Heart left ventricle (tissue), 16 donors: Measurements from ENCODE around the gene SH3BP1. TPM values are rescaled to one million over a fixed set of nuclear protein-coding genes. Genes with fewer than 3 reads are reported as not detected.

Source experiments
- ATAC-seq, 4 donors: fragments of 200-7000 bp; cut with Tn5 transposase; one replicate each; pipeline ENCODE4 v1.9.1; 2020 to 2022; ENCODE audit warnings: moderate library complexity in 4 of 4, mild to moderate bottlenecking in 3 of 4, moderate number of reproducible peaks in 1 of 4
- DNase-seq, 5 donors: peaks; one replicate each; pipeline ENCODE4 v3.0.0-alpha.2; 2020
- H3K27ac ChIP-seq, 12 donors: fragments of 200-600 bp; sonication (generic) in 4 of 12; one replicate each; pipeline versions ENCODE4 v1.5.0 to v1.8.0; 2016 to 2022; ENCODE audit warnings: mild to moderate bottlenecking in 2 of 12
- H3K27me3 ChIP-seq, 9 donors: fragments of 200-600 bp; sonication (generic) in 2 of 9; one replicate each; pipeline versions ENCODE4 v1.5.1 to v1.8.0; 2016 to 2022; ENCODE audit warnings: mild to moderate bottlenecking in 3 of 9
- H3K36me3 ChIP-seq, 9 donors: fragments of 200-600 bp; sonication (generic) in 2 of 9; one replicate each; pipeline versions ENCODE4 v1.5.0 to v1.8.0; 2018 to 2022; ENCODE audit warnings: mild to moderate bottlenecking in 2 of 9
- H3K4me1 ChIP-seq, 12 donors: fragments of 200-600 bp; sonication (generic) in 4 of 12; one replicate each; pipeline versions ENCODE4 v1.5.0 to v1.8.0; 2016 to 2022; ENCODE audit warnings: mild to moderate bottlenecking in 3 of 12
- H3K4me3 ChIP-seq, 12 donors: fragments of 200-600 bp; sonication (generic) in 4 of 12; one replicate each; pipeline versions ENCODE4 v1.5.0 to v1.8.0; 2017 to 2022; ENCODE audit warnings: mild to moderate bottlenecking in 9 of 12, moderate library complexity in 4 of 12
- H3K9me3 ChIP-seq, 12 donors: fragments of 200-600 bp; sonication (generic) in 4 of 12; one replicate each; pipeline versions ENCODE4 v1.5.0 to v1.8.0; 2016 to 2022; ENCODE audit warnings: mild to moderate bottlenecking in 1 of 12
- POLR2A ChIP-seq, 2 donors: fragments of 450-650 bp; IDR thresholded peaks; one replicate each; pipeline ENCODE4 v1.6.1; 2017; ENCODE audit warnings: antibody characterized with exemption in 2 of 2, mild to moderate bottlenecking in 2 of 2, moderate library complexity in 2 of 2
- WGBS, 4 donors: extraction: QIAGEN DNeasy Blood & Tissue Kit in 2 of 4; methylation state at CpG; one replicate each; pipeline versions ENCODE4 v1.1.5 to v1.1.7; 2013 to 2018; 5-methylcytosine and 5-hydroxymethylcytosine counted together
- intact Hi-C, 10 donors: fragments of 100-400 bp; cut with DNase I; formaldehyde crosslinking; loops; one replicate each; pipeline versions ENCODE4 v1.11.1 to v1.14.2; 2022
- polyA plus RNA-seq, 2 donors: library from polyadenylated mRNA; stranded (reverse); fragments of 200-250 nt; gene quantifications; one replicate each; pipeline ENCODE4 v1.2.3, GENCODE V29; 2013
- total RNA-seq, 9 donors: library from RNA; depleted of rRNA in 2 of 9; stranded (reverse); fragments of >200 nt in 2 of 9; fragmentation: NEBNext Ultra II Directional in 3 of 9; extraction: Animal tissue kit (Norgen Biotek cat#: 25700) in 3 of 9; gene quantifications; one replicate each; pipeline versions ENCODE4 v1.1.0 to v1.2.4, GENCODE V29; 2016 to 2023
- TF ChIP-seq, protein P1 (sequence below), 12 donors: fragments of 200-600 bp; sonication (generic) in 4 of 12; IDR thresholded peaks; one replicate each; pipeline versions ENCODE4 v1.5.0 to v1.8.0; 2018 to 2022; ENCODE audit warnings: antibody characterized with exemption in 12 of 12, mild to moderate bottlenecking in 5 of 12
- donor health status: ischemic (EF 13 %, LVEDD 7.1; RV severe dilation, severe dysfunction).
- donor health status: healthy with polysubstance abuse.
- donor health status: DM: no; HTN: yes; CAD: no.
- donor health status: DM: no; HTN: no; CAD: no.
- donor health status: ischemic (EF 25% LVEDD 6.9; RV normal size, moderate dysfunction).
- donor health status: ischemic (EF 25% LVEDD 5.7; RV mildly dilated, moderate dysfunction).
- donor health status: healthy.
- donor health status: DM: yes; HTN: yes; CAD: no.
- donor health status: ischemic (EF 35%, LVEDD 5.7; RV mildly dilated, moderate dysfunction).
- donor health status: nonischemic (EF 11% LVEDD 7.7; RV severe dilation, severe dysfunction).
- donor health status: DM: yes; HTN: yes; CAD: no.
- donor health status: PGD.
- donor health status: ischemic (EF 29% LVEDD 5.4; RV normal size, mild dysfunction).
- donor health status: nonischemic (EF 23%, LVEDD 6.1; RV moderate dilation, normal function).

SH3BP1 gene
- total and polyA plus RNA-seq, 11 donors, result 0.44 to 19.7 (median 2.0) TPM

DNA sequence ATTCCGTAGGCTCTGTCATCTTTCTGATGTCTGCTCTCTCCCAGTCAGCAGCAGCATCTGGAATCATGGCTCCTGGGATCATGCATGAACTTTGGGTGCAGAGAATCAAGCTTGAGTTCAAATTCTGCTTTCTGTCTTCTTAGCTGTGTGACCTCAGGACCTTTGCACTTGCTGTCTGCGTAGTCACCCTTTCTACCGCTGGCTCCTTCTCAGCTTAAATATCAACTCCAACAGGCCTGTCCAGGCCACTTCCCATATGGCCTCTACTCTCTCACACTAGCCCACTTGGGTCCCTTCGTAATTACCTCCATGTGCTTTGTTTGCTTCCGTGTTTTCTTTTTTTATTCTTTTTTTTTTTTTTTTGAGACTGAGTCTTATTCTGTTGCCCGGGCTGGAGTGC lies 35.4 kb upstream of the SH3BP1 start:
- Histone ChIP-seq H3K27ac (no peak overlapping the region), H3K36me3 (no peaks in the 10 kb centered on the region), H3K9me3 (no peaks in the 10 kb centered on the region), H3K27me3 (no peaks in the 10 kb centered on the region), H3K4me3 (no peak overlapping the region), H3K4me1 (peaks cover 0 to 18% (median 12%) of the 10 kb centered on the region in 12 donors)
- no peak for DNase-seq
- ATAC-seq, result no peak
- TF ChIP-seq POLR2A (IDR thresholded peaks at IDR 0.05), result no peak
- TF ChIP-seq, protein P1, sequence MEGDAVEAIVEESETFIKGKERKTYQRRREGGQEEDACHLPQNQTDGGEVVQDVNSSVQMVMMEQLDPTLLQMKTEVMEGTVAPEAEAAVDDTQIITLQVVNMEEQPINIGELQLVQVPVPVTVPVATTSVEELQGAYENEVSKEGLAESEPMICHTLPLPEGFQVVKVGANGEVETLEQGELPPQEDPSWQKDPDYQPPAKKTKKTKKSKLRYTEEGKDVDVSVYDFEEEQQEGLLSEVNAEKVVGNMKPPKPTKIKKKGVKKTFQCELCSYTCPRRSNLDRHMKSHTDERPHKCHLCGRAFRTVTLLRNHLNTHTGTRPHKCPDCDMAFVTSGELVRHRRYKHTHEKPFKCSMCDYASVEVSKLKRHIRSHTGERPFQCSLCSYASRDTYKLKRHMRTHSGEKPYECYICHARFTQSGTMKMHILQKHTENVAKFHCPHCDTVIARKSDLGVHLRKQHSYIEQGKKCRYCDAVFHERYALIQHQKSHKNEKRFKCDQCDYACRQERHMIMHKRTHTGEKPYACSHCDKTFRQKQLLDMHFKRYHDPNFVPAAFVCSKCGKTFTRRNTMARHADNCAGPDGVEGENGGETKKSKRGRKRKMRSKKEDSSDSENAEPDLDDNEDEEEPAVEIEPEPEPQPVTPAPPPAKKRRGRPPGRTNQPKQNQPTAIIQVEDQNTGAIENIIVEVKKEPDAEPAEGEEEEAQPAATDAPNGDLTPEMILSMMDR (IDR thresholded peaks at IDR 0.05), result no peak
- WGBS, 4 donors, result 90 to 94% (median 93%) methylated on average over 6 of the region's 6 CpGs
- intact Hi-C loops, result no loop called here

DNA sequence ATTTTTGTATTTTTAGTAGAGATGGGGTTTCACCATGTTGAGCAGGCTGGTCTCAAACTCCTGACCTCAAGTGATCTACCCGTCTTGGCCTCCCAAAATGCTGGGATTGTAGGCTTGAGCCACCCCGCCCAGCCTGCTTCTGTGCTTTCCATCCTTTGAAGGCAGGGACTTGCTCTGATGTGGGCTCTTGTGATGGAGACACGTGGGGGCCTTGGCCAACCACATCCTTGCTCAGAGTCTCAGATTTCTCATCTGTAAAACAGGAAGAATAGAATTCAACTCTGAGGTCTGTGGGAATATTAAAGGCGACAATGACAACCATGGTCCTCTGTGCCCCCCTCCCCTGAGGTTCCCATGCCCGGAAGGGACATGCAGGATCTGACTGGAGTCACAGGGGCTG lies 34.6 kb upstream of the SH3BP1 start:
- no peak for ATAC-seq
- Histone ChIP-seq H3K9me3 (no peaks in the 10 kb centered on the region), H3K27ac (peak overlapping the region in 1 of 12 donors; percentile 43), H3K4me1 (peaks cover 0 to 24% (median 17%) of the 10 kb centered on the region in 12 donors), H3K36me3 (no peaks in the 10 kb centered on the region), H3K4me3 (no peak overlapping the region), H3K27me3 (no peaks in the 10 kb centered on the region)
- 47 to 63% (median 55%) methylated on average over 5 of the region's 5 CpGs for WGBS, 4 donors
- no peak for DNase-seq
- intact Hi-C loops, result no loop called here
- TF ChIP-seq, protein P1 (IDR thresholded peaks at IDR 0.05), result no peak
- no peak for TF ChIP-seq POLR2A (IDR thresholded peaks at IDR 0.05)

DNA sequence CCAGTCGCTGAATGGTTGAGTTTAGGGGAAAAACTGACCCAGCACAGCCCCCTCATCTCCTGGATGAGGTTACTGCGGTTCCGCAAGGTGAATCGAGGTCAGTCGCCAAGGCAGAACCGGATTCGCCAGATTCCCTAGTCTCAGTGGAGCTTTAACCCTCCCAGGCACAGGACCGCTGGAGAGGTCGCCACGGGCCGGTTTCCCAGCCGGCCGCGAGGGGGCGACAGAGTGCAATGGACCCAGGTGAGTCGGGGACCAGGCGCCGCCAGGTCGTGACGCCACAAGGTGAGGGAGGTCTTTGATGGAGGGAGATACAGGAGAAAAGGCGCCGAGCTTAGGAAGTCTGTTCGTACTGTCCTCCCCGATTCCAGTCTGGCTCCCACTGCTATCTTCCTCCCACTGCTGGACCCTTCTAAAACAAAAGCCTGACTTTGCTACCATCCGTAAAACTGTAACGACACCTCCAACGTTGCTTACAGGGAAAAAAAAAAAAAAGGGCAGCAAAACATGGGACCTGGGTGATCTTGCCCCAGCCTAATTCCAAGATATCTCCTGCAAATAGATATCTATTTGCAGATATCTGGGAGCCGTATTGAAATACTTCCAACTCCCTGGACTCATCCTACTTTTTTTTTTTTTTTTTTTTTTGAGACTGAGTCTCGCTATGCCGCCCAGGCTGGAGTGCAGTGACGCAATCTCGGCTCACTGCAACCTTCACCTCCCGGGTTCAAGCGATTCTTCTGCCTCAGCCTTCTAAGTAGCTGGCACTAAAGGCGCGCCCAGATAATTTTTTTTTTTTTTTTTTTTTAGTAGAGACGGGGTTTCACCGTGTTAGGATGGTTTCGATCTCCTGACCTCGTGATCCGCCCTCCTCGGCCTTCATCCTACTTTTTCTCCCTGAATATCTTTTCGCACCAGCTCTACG lies 32.2 kb upstream of the SH3BP1 start:
- Histone ChIP-seq H3K9me3 (no peaks in the 10 kb centered on the region), H3K36me3 (no peaks in the 10 kb centered on the region), H3K27ac (peak overlapping the region; percentile 88 to 98 (median 94)), H3K4me3 (peak overlapping the region in 10 of 12 donors; percentile 62 to 99 (median 85)), H3K27me3 (no peaks in the 10 kb centered on the region), H3K4me1 (peaks cover 0 to 41% (median 32%) of the 10 kb centered on the region in 12 donors)
- 3 to 5% (median 3%) methylated on average over 44 of the region's 44 CpGs for WGBS, 4 donors
- DNase-seq (peak; percentile 78 to 93 (median 80)), ATAC-seq (peak in 3 of 4 donors; percentile 2 to 28 (median 17))
- intact Hi-C loops, result no loop called here
- no peak for TF ChIP-seq POLR2A (IDR thresholded peaks at IDR 0.05)
- TF ChIP-seq, protein P1 (IDR thresholded peaks at IDR 0.05), result peak; percentile 90 to 98 (median 97)

DNA sequence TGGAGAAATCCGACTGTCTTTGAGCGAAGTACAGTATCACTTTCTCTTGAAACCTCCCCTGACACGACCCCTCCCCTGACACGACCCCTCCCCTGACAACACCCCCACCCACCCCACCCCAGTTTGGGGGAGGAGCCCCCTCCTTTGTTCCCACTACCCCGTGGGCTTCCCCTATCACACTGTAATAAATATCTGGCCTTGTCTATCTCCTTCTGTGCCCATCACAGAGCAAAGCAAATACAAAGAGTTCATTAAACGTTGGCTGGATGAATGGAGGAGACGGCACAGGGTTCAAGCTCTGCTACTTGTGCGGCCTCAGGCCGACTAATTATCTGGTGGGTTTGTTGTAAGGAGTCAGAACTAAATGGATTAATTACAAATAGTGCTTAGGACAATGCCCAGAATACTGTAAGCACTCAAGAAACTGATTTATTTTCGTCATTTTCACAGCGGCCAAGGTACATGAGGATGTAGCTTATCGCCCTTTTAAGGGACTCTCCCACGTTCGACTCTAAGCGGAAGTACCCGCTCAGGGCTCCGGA lies 31.5 kb upstream of the SH3BP1 start:
- H3K36me3 ChIP-seq, result no peaks in the 10 kb centered on the region
- 3 to 4% (median 3%) methylated on average over 15 to 17 of the region's 17 CpGs for WGBS, 4 donors
- H3K27me3 ChIP-seq, result no peaks in the 10 kb centered on the region
- H3K27ac ChIP-seq, result peak overlapping the region; percentile 88 to 98 (median 94)
- intact Hi-C loops, result loop anchor here in 1 of 10 donors (2.0 kb wide), 1 partner anchor 67 kb away; the partner anchor contains the start of gene LGALS1
- H3K4me3 ChIP-seq, result peak overlapping the region; percentile 62 to 99 (median 82)
- ATAC-seq (peak in 1 of 4 donors; percentile 1), DNase-seq (no peak)
- no peak for TF ChIP-seq POLR2A (IDR thresholded peaks at IDR 0.05)
- TF ChIP-seq, protein P1 (IDR thresholded peaks at IDR 0.05), result no peak
- peaks cover 0 to 43% (median 32%) of the 10 kb centered on the region in 12 donors for H3K4me1 ChIP-seq
- no peaks in the 10 kb centered on the region for H3K9me3 ChIP-seq
